MCF 10A (cell line): Measurements from ENCODE around the gene SZRD1. TPM values are rescaled to one million over a fixed set of nuclear protein-coding genes. Genes with fewer than 3 reads are reported as not detected.

Source experiments
- Bru-seq: library from RNA; stranded (reverse); fragments of 400-500 nt; gene quantifications from one replicate; lab custom pipeline; 2021; lab: Mats Ljungman, UMichigan
- BruChase-seq, 2 experiments: library from RNA; stranded (reverse); fragments of 400-500 nt; gene quantifications; one replicate each; lab custom pipeline; 2021; lab: Mats Ljungman, UMichigan
- BruUV-seq: library from RNA; stranded (reverse); fragments of 400-500 nt; replicated peaks from 2 replicates; lab custom pipeline; 2021; lab: Mats Ljungman, UMichigan
- CTCF ChIA-PET: fragments of 300-600 bp; sonication (Branson Sonifier 250); formaldehyde crosslinking; extraction: SDS; loops from one replicate; lab custom pipeline; 2021; ENCODE audit warnings: antibody characterized with exemption, inconsistent platforms; lab: Yijun Ruan, JAX
- POLR2A ChIA-PET: fragments of 300-600, 350-650 bp; sonication (Branson Sonifier 250); formaldehyde crosslinking; extraction: SDS; loops from one replicate; lab custom pipeline; 2020; ENCODE audit warnings: antibody characterized with exemption, inconsistent platforms; lab: Yijun Ruan, JAX
- DNase-seq: peaks from one replicate; pipeline ENCODE4 v3.0.0-alpha.2; 2018; ENCODE audit not compliant: unreplicated experiment
- H3K27ac Mint-ChIP-seq: one replicate; pipeline ENCODE4 v1.8.0; 2022; ENCODE audit warnings: mild to moderate bottlenecking, low read depth, mixed read lengths; ENCODE audit not compliant: unreplicated experiment
- H3K27me3 Mint-ChIP-seq: one replicate; pipeline ENCODE4 v1.8.0; 2022; ENCODE audit warnings: mixed read lengths; ENCODE audit not compliant: insufficient read depth, unreplicated experiment
- H3K36me3 Mint-ChIP-seq: one replicate; pipeline ENCODE4 v1.8.0; 2022; ENCODE audit warnings: mild to moderate bottlenecking, moderate library complexity, mixed read lengths; ENCODE audit not compliant: insufficient read depth, unreplicated experiment
- H3K4me1 Mint-ChIP-seq: one replicate; pipeline ENCODE4 v1.8.0; 2022; ENCODE audit warnings: mixed read lengths; ENCODE audit not compliant: insufficient read depth, unreplicated experiment
- H3K4me3 Mint-ChIP-seq: one replicate; pipeline ENCODE4 v1.8.0; 2022; ENCODE audit warnings: mild to moderate bottlenecking, moderate library complexity, mixed read lengths; ENCODE audit not compliant: unreplicated experiment
- H3K9me3 Mint-ChIP-seq: one replicate; pipeline ENCODE4 v1.8.0; 2022; ENCODE audit warnings: mixed read lengths; ENCODE audit not compliant: unreplicated experiment
- intact Hi-C: fragments of 100-400 bp; cut with micrococcal nuclease; formaldehyde crosslinking; loops from 2 replicates; pipeline ENCODE4 v1.14.1; 2022
- long read RNA-seq: library from polyadenylated mRNA; stranded (forward); transcript quantifications from one replicate; pipeline ENCODE4 v2.0.0, GENCODE V29; 2022
- total RNA-seq: library from RNA; stranded (reverse); gene quantifications from 2 replicates; pipeline ENCODE4 v1.2.3, GENCODE V29; 2022
- TF ChIP-seq, protein P1 (sequence below): fragments of 200-600 bp; IDR thresholded peaks from one replicate; pipeline ENCODE4 v1.8.0; 2022; ENCODE audit warnings: antibody characterized with exemption, mild to moderate bottlenecking; ENCODE audit not compliant: unreplicated experiment

The SZRD1 gene
- 108 and 114 TPM in 2 replicates for total RNA-seq
- percentile 83 among the genes with signal in this experiment for Bru-seq, nascent RNA
- BruChase-seq, experiment 1, labeled RNA remaining after a 6-hour chase: percentile 93 among the genes with signal in this experiment
- BruChase-seq, experiment 2, labeled RNA remaining after a 2-hour chase: percentile 86 among the genes with signal in this experiment
- long read RNA-seq, transcript SZRD1-203 (4 exons, 892 nt): minor isoform, 10 of 163 reads
- long read RNA-seq, transcript SZRD1-201 (4 exons, 3,636 nt): minor isoform, 21 of 163 reads
- long read RNA-seq, transcript SZRD1-210 (3 exons, 3,401 nt): minor isoform, 16 of 163 reads
- long read RNA-seq, transcript SZRD1-202 (3 exons, 3,447 nt): major isoform, 24 of 163 reads
- long read RNA-seq, partial matches to known transcripts: 5 of 163 reads
- long read RNA-seq, other reads (novel, unspliced or antisense): 86 of 163 reads

DNA sequence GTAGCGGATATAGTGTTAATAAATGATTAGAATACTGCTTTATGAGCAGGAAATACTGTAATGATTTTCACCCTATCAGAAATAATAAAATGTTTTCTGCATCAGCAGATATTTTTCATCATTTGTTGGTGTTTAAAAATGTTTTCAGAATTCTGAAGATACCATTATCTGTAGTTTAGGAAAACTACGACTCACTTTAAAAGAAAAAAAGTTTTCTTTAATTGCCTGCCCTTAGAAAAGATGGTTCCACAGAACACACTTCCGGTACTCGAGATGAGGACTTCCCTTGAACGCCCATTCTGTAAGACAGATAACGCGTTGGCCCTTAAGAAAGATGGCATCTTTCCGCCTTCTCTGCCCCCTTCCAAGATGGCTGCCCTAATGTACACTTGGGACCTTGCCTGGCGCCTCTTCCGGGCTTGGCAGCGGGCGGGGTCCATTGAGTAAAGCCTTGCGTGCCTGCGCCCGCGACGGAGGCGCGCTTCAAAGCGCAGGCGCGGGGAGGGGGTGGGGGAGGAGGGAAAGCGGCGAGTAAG lies at the start of gene SZRD1:
Gene SZRD1, plus strand, starts transcription at position 521 of the 536 bp plus-strand sequence. CDS start 16 bp downstream, outside the sequence.
- ChIA-PET POLR2A (interaction anchor here (0.6 to 4.4 kb wide), 10 partner anchors 12 to 102 kb away, joined by 3 to 51 read pairs (median 5); partner anchors contain the start of genes FBXO42, NECAP2 and SPATA21), CTCF (interaction anchor here (6.0 kb wide), 1 partner anchor 286 kb away, joined by 74 read pairs; no protein-coding TSS in a partner anchor)
- intact Hi-C loops: loop anchor here (1.0 to 10.0 kb wide), 2 partner anchors 30 to 362 kb away; partner anchors contain the start of gene SRARP
- Mint-ChIP-seq H3K36me3 (peaks cover 14% of the 10 kb centered on the region), H3K9me3 (no peaks in the 10 kb centered on the region), H3K27ac (peak within 1 kb of the TSS; percentile 98), H3K27me3 (no peaks in the 10 kb centered on the region), H3K4me1 (peaks cover 13% of the 10 kb centered on the region), H3K4me3 (peak within 1 kb of the TSS; percentile 74)
- no TSS peak for BruUV-seq
- DNase-seq: peak; percentile 99
- TF ChIP-seq, protein P1, sequence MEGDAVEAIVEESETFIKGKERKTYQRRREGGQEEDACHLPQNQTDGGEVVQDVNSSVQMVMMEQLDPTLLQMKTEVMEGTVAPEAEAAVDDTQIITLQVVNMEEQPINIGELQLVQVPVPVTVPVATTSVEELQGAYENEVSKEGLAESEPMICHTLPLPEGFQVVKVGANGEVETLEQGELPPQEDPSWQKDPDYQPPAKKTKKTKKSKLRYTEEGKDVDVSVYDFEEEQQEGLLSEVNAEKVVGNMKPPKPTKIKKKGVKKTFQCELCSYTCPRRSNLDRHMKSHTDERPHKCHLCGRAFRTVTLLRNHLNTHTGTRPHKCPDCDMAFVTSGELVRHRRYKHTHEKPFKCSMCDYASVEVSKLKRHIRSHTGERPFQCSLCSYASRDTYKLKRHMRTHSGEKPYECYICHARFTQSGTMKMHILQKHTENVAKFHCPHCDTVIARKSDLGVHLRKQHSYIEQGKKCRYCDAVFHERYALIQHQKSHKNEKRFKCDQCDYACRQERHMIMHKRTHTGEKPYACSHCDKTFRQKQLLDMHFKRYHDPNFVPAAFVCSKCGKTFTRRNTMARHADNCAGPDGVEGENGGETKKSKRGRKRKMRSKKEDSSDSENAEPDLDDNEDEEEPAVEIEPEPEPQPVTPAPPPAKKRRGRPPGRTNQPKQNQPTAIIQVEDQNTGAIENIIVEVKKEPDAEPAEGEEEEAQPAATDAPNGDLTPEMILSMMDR: no peak

DNA sequence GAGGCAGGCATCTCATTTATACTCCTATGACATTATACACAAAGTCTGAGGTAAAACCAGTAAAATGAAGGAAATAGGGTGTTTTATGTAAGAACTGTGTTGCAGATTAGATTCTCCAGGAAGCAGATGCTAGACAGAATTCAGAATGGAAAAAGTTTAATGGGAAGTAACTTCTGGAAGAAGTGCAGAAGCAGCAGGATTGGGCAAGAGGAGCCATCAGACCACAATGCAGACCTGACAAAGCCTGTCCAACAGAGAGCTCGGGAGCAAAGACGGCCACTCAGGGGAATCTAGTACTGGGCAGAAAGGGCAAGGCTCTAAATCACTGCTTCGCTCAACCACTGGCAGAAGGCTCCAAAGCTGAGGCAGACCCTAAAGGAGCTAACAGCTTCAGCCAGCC lies 48.5 kb upstream of the SZRD1 start:
- ChIA-PET POLR2A (no interaction called here), CTCF (interaction anchor here (0.6 to 0.9 kb wide), 3 partner anchors 9 to 428 kb away, joined by 3 to 8 read pairs (median 4); no protein-coding TSS in a partner anchor)
- BruUV-seq: no TSS peak
- Mint-ChIP-seq H3K27me3 (no peaks in the 10 kb centered on the region), H3K36me3 (peaks cover 32% of the 10 kb centered on the region), H3K4me3 (no peak overlapping the region), H3K4me1 (peaks cover 8% of the 10 kb centered on the region), H3K27ac (no peak overlapping the region), H3K9me3 (no peaks in the 10 kb centered on the region)
- TF ChIP-seq, protein P1: no peak
- intact Hi-C loops: no loop called here
- DNase-seq: no peak

GRCh38 chr1:16321176-16321867 lies 45.7 kb upstream of the SZRD1 start:
- TF ChIP-seq, protein P1: no peak
- intact Hi-C loops: no loop called here
- BruUV-seq: no TSS peak
- Mint-ChIP-seq H3K9me3 (no peaks in the 10 kb centered on the region), H3K36me3 (peaks cover 18% of the 10 kb centered on the region), H3K27ac (peak overlapping the region; percentile 38), H3K27me3 (no peaks in the 10 kb centered on the region), H3K4me3 (no peak overlapping the region), H3K4me1 (peaks cover 18% of the 10 kb centered on the region)
- ChIA-PET POLR2A (interaction anchor here (0.6 to 3.3 kb wide), 13 partner anchors 14 to 232 kb away, joined by 3 to 26 read pairs (median 4); partner anchors contain the start of gene FBXO42), CTCF (no interaction called here)
- peak; percentile 79 for DNase-seq
